ENCODE measurements around the gene ECSIT.

Gene ECSIT

DNA sequence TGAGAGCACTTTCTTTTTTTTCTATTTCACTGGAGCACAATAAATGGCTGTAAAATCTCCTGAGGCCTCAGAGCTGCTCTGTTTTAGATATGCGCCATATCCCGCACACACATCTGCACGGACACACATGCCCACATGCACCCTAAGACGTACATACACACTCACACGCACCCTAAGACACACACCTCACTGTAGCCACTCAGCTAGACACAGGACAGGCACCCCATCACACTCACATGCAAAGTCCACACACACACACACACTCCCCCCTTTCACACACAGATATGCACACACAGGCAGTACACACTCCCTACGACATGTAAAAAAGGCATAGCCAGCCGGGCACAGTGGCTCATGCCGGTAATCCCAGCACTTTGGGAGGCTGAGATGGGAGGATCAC, 21.3 kb upstream of the ECSIT start:
- no peak for DNase-seq (ENCODE audit: low spot score)

DNA sequence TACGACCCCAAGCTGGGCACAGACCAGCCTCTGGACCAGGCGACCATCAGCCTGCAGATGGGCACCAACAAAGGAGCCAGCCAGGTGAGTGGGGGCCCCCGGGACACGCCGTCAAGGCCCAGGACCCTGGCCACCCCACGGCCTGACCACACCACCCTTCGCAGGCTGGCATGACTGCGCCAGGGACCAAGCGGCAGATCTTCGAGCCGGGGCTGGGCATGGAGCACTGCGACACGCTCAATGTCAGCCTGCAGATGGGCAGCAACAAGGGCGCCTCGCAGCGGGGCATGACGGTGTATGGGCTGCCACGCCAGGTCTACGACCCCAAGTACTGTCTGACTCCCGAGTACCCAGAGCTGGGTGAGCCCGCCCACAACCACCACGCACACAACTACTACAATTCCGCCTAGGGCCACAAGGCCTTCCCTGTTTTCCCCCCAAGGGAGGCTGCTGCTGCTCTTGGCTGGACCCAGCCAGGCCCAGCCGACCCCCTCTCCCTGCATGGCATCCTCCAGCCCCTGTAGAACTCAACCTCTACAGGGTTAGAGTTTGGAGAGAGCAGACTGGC, 20.5 kb upstream of the ECSIT start:
- no peak for DNase-seq (ENCODE audit: low spot score)

GRCh38 chr19:11547929-11548700, 19.2 kb upstream of the ECSIT start:
- DNase-seq (ENCODE audit: low spot score), result no peak

DNA sequence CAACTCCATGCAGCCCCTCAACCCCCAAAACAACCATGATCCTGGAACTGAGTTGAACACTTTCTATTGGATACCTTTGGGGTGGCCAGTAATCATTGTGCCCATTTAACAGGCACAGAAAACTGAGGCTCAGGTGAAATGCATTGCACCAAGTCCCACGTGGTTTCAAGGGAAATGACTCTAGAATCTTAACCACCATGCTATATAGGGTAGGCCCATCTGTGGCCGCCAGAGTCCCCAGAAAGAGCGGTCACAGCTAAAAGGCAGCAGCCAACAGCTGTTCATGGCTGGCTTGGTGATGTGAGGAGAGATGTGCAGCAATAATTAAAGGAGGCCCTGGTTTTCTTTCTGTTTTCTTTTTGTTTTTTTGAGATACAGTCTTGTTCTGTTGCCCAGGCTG, 12.3 kb upstream of the ECSIT start:
- DNase-seq (ENCODE audit: low spot score), result no peak

DNA sequence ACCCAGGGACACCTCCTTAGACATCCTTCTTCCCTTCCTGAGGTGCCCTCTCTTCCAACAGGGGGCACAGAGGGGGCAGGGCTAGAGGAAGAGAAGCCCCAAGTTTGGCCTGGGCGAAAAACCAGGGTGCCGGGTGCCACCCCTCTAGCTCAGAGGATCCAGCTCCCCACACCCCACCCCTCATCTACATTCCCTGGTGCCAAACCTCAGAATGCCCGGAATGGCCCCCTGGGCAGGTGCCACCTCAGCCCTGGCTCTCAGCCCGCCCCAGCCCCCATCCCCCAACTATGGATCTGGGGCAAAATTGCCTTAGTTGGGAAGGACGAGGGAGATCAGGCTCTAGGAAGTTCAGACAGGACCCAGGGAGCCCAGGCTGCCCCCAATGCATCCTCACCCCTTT, 11.7 kb upstream of the ECSIT start:
- no peak for DNase-seq (ENCODE audit: low spot score)

- no peak for DNase-seq (ENCODE audit: low spot score)
These were observed 10.8 kb upstream of the ECSIT start for GRCh38 chr19:11539495-11540365.

DNA sequence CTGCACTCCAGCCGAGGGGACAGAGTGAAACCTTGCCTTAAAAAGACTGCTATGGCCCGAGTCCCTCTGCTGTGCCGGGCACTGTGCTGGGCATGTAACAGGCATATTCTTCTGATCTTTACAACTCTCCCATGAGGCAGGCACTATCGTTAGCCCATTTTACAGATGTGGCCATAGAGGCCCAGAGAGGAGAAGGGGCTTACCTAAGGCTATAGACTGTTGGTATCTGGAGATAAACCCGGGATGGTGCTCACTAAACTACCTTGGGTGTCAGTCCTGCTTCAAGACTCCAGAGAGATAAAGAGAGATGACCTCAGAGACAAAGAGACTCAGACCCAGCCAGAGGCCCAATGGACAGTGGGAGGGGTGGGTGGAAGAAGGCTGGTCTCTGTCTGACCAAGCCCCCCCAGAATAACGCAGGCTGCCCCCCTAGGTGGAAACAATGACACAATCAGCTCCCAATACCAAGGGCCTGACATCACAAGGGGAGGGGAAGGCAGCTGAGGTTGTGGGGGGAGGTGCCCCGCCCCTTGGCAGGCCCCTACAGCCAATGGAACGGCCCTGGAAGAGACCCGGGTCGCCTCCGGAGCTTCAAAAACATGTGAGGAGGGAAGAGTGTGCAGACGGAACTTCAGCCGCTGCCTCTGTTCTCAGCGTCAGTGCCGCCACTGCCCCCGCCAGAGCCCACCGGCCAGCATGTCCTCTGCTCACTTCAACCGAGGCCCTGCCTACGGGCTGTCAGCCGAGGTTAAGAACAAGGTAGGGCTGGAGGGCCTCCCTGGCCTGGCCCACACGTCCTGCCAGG, 9.5 kb upstream of the ECSIT start, which contains the start of gene CNN1:
Gene CNN1 (plus strand): TSS at position 620 of the 805 bp plus-strand sequence. CDS start 77 bp downstream, at position 697.
- DNase-seq (ENCODE audit: low spot score), result no peak

DNA sequence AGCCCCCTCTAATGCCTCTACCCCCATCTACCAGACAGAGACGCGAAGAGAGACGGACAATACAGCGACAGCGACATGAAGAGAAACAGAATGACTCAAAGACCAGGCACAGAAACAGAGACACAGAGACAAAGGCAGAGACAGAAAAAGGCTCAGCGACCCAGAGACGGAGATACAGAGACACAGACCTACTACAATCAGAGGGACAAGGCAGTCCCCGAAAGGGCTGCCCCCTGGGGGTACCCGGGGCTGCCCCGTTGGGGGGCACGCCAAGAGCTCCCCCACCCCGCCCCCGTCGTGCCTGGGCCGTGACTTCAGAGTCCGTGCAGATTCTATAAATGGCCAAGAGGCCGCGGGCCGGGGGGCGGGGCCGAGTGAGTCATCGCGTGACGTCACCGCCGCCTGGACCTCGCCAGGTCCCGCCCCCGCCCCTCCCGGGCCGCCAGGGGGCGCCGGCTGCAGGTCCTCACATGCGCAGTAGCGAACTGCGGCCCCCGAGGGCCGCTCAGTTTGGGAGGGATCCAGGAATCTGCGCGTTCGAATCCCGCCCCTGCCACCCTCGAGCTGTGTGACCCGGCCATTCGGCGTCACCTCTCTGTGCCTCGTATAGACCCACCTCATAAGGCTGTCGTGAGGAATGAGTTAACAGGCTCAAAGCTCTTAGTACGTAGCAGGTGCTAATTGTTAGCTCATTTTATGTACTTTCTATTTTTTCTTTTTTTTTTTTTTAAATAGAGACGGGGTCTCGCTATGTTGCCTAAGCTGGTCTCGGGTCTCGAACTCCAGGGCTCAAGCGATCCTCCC, 7.1 kb upstream of the ECSIT start:
- peak; percentile 89 for DNase-seq (ENCODE audit: low spot score)

DNA sequence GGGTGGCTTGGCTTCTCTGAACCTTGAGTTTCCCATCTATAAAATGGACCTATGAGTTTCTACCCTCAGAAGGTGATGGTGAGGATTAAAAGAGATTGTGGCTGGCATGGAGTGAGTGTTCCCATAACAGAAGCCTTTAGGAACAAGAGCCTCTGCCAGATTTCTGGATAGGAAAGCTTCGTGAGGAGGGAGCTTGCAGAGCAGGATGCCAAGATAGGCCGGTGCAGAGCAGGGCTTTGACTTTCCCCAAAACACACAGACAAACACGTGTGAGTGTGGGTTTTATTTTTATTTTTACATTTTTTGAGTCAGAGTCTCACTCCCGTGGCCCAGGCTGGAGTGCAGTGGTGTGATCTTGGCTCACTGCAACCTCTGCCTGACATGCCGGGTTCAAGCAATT, 6.0 kb upstream of the ECSIT start:
- DNase-seq (ENCODE audit: low spot score), result no peak

DNA sequence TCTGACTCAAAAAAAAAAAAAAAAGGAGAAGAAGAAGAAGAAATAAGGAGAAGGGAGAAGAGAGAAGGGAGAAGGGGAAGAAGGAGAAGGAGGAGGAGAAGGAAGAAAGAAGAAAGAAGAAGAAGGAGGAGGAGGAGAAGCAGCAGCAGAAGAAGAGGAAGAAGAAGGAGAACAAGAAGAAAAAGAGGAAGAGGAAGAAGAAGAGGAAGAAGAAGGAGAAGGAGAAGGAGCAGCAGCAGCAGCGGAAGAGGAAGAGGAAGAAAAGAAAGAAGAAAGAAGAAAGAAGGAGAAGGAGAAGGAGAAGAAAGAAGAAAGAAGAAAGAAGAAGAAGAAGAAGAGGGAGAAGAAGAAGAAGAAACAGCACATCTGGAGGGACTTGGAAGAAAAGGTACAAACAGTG, 5.6 kb upstream of the ECSIT start:
- no peak for DNase-seq (ENCODE audit: low spot score)

GRCh38 chr19:11530432-11530831, 1.5 kb upstream of the ECSIT start:
- peak; percentile 98 for DNase-seq (ENCODE audit: low spot score)

DNA sequence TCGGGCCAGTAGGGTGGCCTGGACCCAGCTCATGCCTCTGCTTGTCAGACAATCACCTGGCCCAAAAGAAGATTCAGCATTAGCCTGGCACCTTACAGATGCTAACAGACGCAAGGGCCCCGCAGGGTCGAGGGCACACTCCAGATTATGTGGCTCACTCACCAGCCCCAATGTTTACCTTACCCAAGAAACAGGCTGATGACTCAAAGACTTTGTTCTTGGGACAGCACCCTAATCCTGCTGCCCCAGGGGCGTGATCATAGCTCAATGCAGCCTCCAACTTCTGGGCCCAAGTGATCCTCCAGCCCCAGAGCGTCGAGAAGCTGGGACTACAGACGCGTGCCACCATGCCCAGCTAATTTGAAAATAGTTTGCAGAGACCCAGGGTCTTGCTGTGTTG, 9.8 kb downstream of the ECSIT start:
- DNase-seq (ENCODE audit: low spot score), result no peak

- no peak for DNase-seq (ENCODE audit: low spot score)
These were observed 15.0 kb downstream of the ECSIT start for GRCh38 chr19:11513946-11514345.

DNA sequence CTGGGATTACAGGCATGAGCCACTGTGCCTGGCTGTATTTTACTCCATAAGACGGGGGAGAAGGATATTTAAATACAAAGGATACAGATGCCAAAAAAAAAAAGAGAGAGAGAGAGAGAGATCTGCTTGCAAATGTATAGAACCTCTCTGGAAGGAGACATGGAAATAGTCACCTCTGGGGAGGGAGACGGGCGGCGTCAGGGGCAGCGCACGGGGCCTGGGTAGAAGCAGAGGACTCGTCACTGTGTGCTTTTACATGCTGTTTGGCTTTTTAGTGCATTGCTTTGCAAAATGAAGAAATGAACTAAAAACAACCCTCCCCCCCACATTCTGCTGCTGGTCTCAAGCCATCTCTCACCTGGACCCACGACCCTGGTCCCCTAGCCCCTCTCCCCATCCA, 18.5 kb downstream of the ECSIT start:
- DNase-seq (ENCODE audit: low spot score), result no peak

- DNase-seq (ENCODE audit: low spot score), result no peak
These were observed 21.4 kb downstream of the ECSIT start for GRCh38 chr19:11507370-11508078.

GRCh38 chr19:11506967-11507366, 22.0 kb downstream of the ECSIT start:
- no peak for DNase-seq (ENCODE audit: low spot score)

GRCh38 chr19:11506101-11506555, 22.8 kb downstream of the ECSIT start:
- DNase-seq (ENCODE audit: low spot score), result no peak

DNA sequence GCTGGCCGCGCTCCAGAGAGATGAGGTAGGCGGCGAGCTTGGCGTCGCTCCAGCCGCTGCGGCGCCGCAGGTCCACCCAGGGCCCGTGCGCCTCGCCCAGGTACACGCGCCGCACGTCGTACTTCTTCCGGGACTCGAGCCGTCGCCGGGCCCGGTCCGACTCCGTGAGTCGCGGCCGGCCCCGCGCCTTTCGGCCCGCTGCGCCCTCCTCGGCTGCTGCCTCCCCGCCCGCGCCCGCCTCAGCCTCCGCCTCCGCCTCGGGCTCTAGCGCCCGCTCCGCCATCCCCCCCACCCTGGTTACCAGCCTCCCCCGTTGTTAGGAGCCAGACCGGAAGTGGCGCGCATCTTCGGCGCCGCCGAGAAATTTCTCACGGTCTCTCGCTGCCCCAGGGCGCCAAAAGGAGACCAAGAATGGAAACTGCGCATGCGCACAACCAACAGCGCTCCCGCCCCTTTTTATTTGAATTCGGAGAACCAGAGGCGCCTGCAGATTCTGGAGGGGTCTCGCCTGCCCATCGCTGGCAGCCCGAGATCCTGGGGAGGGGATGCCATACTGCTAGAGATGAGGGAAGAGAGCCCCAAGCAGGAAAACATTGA, 23.3 kb downstream of the ECSIT start, which contains the start of gene ZNF653:
Gene ZNF653 (minus strand): TSS at position 336 of the 597 bp plus-strand sequence. CDS start 53 bp downstream, at position 283.
- peak; percentile 95 for DNase-seq (ENCODE audit: low spot score)

- peak; percentile 92 for DNase-seq (ENCODE audit: low spot score)
These were observed 23.9 kb downstream of the ECSIT start for GRCh38 chr19:11505032-11505503.

Data from RKO (cell line).